Body of pancreas (tissue), 4 donors: Measurements from ENCODE around the gene SAP130.
"Not testable (repeated sequence)": the region's sequence is repeated elsewhere in the genome, so short reads cannot be mapped to it uniquely, and the experiment has no call there.

Experiments used
- POLR2A ChIP-seq, 3 donors: fragments of 450-650 bp; IDR thresholded peaks; one replicate each; pipeline ENCODE4 v1.6.1; 2016; ENCODE audit warnings: antibody characterized with exemption in 3 of 3, mild to moderate bottlenecking in 2 of 3
- TF ChIP-seq, protein P1 (sequence below), 7 experiments: fragments of 450-650 bp in 4 of 7; fragments of 200-600 bp in 3 of 7; sonication (generic) in 3 of 7; IDR thresholded peaks; one replicate each; pipeline ENCODE4 v1.5.1; 2016 to 2019; ENCODE audit warnings: antibody characterized with exemption in 7 of 7

DNA sequence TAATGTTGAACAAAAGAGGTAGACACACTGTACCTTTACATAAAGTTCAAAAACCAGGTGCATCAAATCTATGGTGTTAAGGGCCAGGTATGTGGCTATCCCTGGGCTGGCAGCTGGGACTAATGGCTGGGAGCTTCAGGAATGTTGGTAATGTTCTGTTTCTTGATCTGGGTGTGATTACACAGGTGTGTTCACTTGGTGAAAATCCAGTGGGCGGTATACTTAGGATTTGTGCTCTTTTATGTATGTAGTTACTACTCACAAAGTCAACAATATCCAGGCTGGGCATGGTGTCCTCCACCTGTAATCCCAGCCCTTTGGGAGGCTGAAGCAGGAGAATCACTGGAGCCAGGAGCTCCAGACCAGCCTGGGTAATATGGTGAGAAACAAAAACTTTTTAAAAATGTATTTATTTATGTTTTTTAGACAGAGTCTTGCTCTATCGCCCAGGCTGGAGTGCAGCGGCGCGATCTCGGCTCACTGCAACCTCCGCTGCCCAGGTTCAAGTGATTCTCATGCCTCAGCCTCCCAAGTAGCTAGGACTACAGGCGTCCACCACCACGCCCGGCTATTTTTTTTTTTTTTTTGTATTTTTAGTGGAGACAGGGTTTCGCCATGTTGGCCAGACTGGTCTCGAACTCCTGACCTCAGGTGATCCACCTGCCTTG lies 120.0 kb downstream of the SAP130 start:
- TF ChIP-seq, protein P1, sequence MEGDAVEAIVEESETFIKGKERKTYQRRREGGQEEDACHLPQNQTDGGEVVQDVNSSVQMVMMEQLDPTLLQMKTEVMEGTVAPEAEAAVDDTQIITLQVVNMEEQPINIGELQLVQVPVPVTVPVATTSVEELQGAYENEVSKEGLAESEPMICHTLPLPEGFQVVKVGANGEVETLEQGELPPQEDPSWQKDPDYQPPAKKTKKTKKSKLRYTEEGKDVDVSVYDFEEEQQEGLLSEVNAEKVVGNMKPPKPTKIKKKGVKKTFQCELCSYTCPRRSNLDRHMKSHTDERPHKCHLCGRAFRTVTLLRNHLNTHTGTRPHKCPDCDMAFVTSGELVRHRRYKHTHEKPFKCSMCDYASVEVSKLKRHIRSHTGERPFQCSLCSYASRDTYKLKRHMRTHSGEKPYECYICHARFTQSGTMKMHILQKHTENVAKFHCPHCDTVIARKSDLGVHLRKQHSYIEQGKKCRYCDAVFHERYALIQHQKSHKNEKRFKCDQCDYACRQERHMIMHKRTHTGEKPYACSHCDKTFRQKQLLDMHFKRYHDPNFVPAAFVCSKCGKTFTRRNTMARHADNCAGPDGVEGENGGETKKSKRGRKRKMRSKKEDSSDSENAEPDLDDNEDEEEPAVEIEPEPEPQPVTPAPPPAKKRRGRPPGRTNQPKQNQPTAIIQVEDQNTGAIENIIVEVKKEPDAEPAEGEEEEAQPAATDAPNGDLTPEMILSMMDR (IDR thresholded peaks at IDR 0.05) = not testable (repeated sequence)
- TF ChIP-seq POLR2A (IDR thresholded peaks at IDR 0.05) = not testable (repeated sequence)
